Right lobe of liver (tissue), 6 donors: ENCODE results near the gene TMEM144. TPM values are rescaled to one million over a fixed set of nuclear protein-coding genes. Genes with fewer than 3 reads are reported as not detected.

Experiments
- ATAC-seq, 4 donors: fragments of 200-7000 bp; cut with Tn5 transposase; one replicate each; pipeline ENCODE4 v1.9.1; 2020; ENCODE audit warnings: mild to moderate bottlenecking in 4 of 4, moderate library complexity in 4 of 4
- DNase-seq, 3 donors: peaks; one replicate each; pipeline ENCODE4 v3.0.0-alpha.2; 2020
- H3K27ac ChIP-seq, 3 donors: fragments of 200-600 bp; one replicate each; pipeline ENCODE4 v1.8.0; 2022
- H3K27me3 ChIP-seq, 2 donors: fragments of 200-600 bp; one replicate each; pipeline ENCODE4 v1.8.0; 2022
- H3K36me3 ChIP-seq, 4 donors: fragments of 200-600 bp; sonication (generic) in 1 of 4; one replicate each; pipeline versions ENCODE4 v1.5.1 to v1.8.0; 2017 to 2022; ENCODE audit warnings: control low read depth in 1 of 4
- H3K4me1 ChIP-seq, 4 donors: fragments of 200-600 bp; sonication (generic) in 1 of 4; one replicate each; pipeline versions ENCODE4 v1.5.1 to v1.8.0; 2017 to 2022; ENCODE audit warnings: control low read depth in 1 of 4
- H3K4me3 ChIP-seq, 3 donors: fragments of 200-600 bp; one replicate each; pipeline ENCODE4 v1.8.0; 2022
- H3K9me3 ChIP-seq, 4 donors: fragments of 200-600 bp; sonication (generic) in 1 of 4; one replicate each; pipeline versions ENCODE4 v1.5.1 to v1.8.0; 2017 to 2022; ENCODE audit warnings: control low read depth in 1 of 4
- CTCF ChIP-seq, 4 donors: fragments of 200-600 bp in 3 of 4; fragments of 450-650 bp in 1 of 4; IDR thresholded peaks; one replicate each; pipeline versions ENCODE4 v1.5.1 to v1.8.0; 2016 to 2022; ENCODE audit warnings: antibody characterized with exemption in 4 of 4, mild to moderate bottlenecking in 2 of 4
- POLR2A ChIP-seq: fragments of 450-650 bp; IDR thresholded peaks from one replicate; pipeline ENCODE4 v1.6.1; 2017; ENCODE audit warnings: antibody characterized with exemption, mild to moderate bottlenecking
- WGBS: methylation state at CpG from one replicate; pipeline ENCODE4 v1.1.6; 2018; ENCODE audit warnings: low coverage, low lambda C conversion rate; ENCODE audit not compliant: insufficient coverage; ENCODE audit errors: missing lambda C conversion rate; 5-methylcytosine and 5-hydroxymethylcytosine counted together
- intact Hi-C, 2 donors: fragments of 100-400 bp; cut with DNase I; formaldehyde crosslinking; loops; one replicate each; pipeline versions ENCODE4 v1.11.2 to v1.14.1; 2022
- total RNA-seq, 6 experiments: library from RNA; depleted of rRNA in 2 of 6; stranded (reverse); fragments of >200 nt in 2 of 6; fragmentation: NEBNext Ultra II Directional in 3 of 6; extraction: Animal tissue kit (Norgen Biotek cat#: 25700) in 3 of 6; gene quantifications; one replicate each; pipeline versions ENCODE4 v1.1.0 to v1.2.4, GENCODE V29; 2016 to 2023
- donor health status: DM: no; HTN: yes; CAD: no.
- donor health status: DM: no; HTN: no; CAD: no.
- donor health status: DM: no; HTN: no; CAD: no.
- donor health status: DM: no; HTN: yes; CAD: no.
- donor health status: DM: no; HTN: yes; CAD: no.

Gene TMEM144
- total RNA-seq, 6 experiments from 2014 or later, result 1.3 to 6.7 (median 2.1) TPM

GRCh38 chr4:158299459-158300007 lies 89.2 kb downstream of the TMEM144 start:
- H3K27ac ChIP-seq, result peak overlapping the region in 1 of 3 donors; percentile 7
- no peaks in the 10 kb centered on the region for H3K36me3 ChIP-seq
- H3K27me3 ChIP-seq, result no peaks in the 10 kb centered on the region
- intact Hi-C loops, result no loop called here
- WGBS, result 24% methylated on average over 4 of the region's 4 CpGs
- H3K4me3 ChIP-seq, result no peak overlapping the region
- ATAC-seq (peak; percentile 94 to 97 (median 96)), DNase-seq (no peak)
- no peaks in the 10 kb centered on the region for H3K9me3 ChIP-seq
- no peak for TF ChIP-seq CTCF (IDR thresholded peaks at IDR 0.05)
- no peak for TF ChIP-seq POLR2A
- H3K4me1 ChIP-seq, result peaks cover 0 to 6% (median 2%) of the 10 kb centered on the region in 4 donors

- TF ChIP-seq POLR2A (no peak), CTCF (IDR thresholded peaks at IDR 0.05) (no peak)
- intact Hi-C loops, result no loop called here
- no peak for ATAC-seq
- Histone ChIP-seq H3K4me1 (peaks cover 0 to 6% (median 2%) of the 10 kb centered on the region in 4 donors), H3K4me3 (no peak overlapping the region), H3K27ac (peak overlapping the region in 1 of 3 donors; percentile 7), H3K27me3 (no peaks in the 10 kb centered on the region), H3K9me3 (no peaks in the 10 kb centered on the region), H3K36me3 (no peaks in the 10 kb centered on the region)
- DNase-seq, result no peak
- WGBS, result 44% methylated on average over 3 of the region's 3 CpGs
Measured at GRCh38 chr4:158300012-158300411, 89.7 kb downstream of the TMEM144 start.

- DNase-seq (no peak), ATAC-seq (no peak)
- Histone ChIP-seq H3K9me3 (no peaks in the 10 kb centered on the region), H3K4me1 (peaks cover 0 to 6% (median 2%) of the 10 kb centered on the region in 4 donors), H3K36me3 (no peaks in the 10 kb centered on the region), H3K27ac (no peak overlapping the region), H3K27me3 (no peaks in the 10 kb centered on the region), H3K4me3 (no peak overlapping the region)
- 57% methylated on average over 1 of the region's 2 CpGs for WGBS
- TF ChIP-seq CTCF (IDR thresholded peaks at IDR 0.05) (no peak), POLR2A (no peak)
- intact Hi-C loops, result no loop called here
Measured at GRCh38 chr4:158302076-158302866, 92.0 kb downstream of the TMEM144 start.

GRCh38 chr4:158304694-158305093 lies 94.4 kb downstream of the TMEM144 start:
- H3K36me3 ChIP-seq, result no peaks in the 10 kb centered on the region
- peaks cover 0 to 6% (median 2%) of the 10 kb centered on the region in 4 donors for H3K4me1 ChIP-seq
- WGBS, result 29% methylated on average over 1 of the region's 1 CpG
- ATAC-seq (no peak), DNase-seq (no peak)
- no peak overlapping the region for H3K27ac ChIP-seq
- TF ChIP-seq POLR2A (no peak), CTCF (IDR thresholded peaks at IDR 0.05) (no peak)
- no peaks in the 10 kb centered on the region for H3K27me3 ChIP-seq
- no peaks in the 10 kb centered on the region for H3K9me3 ChIP-seq
- intact Hi-C loops, result no loop called here
- no peak overlapping the region for H3K4me3 ChIP-seq

Other genes starting within 250 kb of the TMEM144 start
- 1 to 10 TPM; 2.7 to 7.0 (median 4.1) TPM for gene GASK1B, start 37.5 kb upstream of the TMEM144 start, total RNA-seq